Activated CD8-positive, alpha-beta memory T cell treated with anti-CD3 and anti-CD28 coated beads, Interleukin-2, amount 10 ng/mL, durations not matched to agents 7 days and 5 days (primary cell): ENCODE data around the gene PDZRN3. TPM values are rescaled to one million over a fixed set of nuclear protein-coding genes. Genes with fewer than 3 reads are reported as not detected.
"Not testable (repeated sequence)": the region's sequence is repeated elsewhere in the genome, so short reads cannot be mapped to it uniquely, and the experiment has no call there.

Experiments used
- ATAC-seq: fragments of 150-1000 bp; cut with Tn5 transposase; one replicate; pipeline ENCODE4 v1.10.0; 2021; ENCODE audit warnings: moderate library complexity
- CTCF ChIA-PET: fragments of 350-600 bp; sonication (Branson Sonifier 250); formaldehyde crosslinking; loops from one replicate; lab custom pipeline; 2021; ENCODE audit warnings: antibody characterized with exemption; lab: Charles Lee
- DNase-seq: peaks from one replicate; pipeline ENCODE4 v3.0.0-alpha.2; 2020
- H3K27ac Mint-ChIP-seq: one replicate; pipeline ENCODE4 v1.8.0; 2021; ENCODE audit warnings: mild to moderate bottlenecking, mixed read lengths
- H3K27me3 Mint-ChIP-seq: one replicate; pipeline ENCODE4 v1.8.0; 2021; ENCODE audit warnings: mixed read lengths
- H3K36me3 Mint-ChIP-seq: one replicate; pipeline ENCODE4 v1.8.0; 2021; ENCODE audit warnings: mild to moderate bottlenecking, mixed read lengths
- H3K4me1 Mint-ChIP-seq: one replicate; pipeline ENCODE4 v1.8.0; 2021; ENCODE audit warnings: mixed read lengths
- H3K4me3 Mint-ChIP-seq: one replicate; pipeline ENCODE4 v1.8.0; 2021; ENCODE audit warnings: mild to moderate bottlenecking, moderate library complexity, mixed read lengths
- H3K9me3 Mint-ChIP-seq: one replicate; pipeline ENCODE4 v1.8.0; 2022; ENCODE audit warnings: low read depth, mixed read lengths
- total RNA-seq, 2 experiments: library from RNA; stranded (reverse); gene quantifications; one replicate each; pipeline ENCODE4 v1.2.3, GENCODE V29; 2021

Gene PDZRN3
- total RNA-seq, 2 experiments from 2014 or later, result not detected

DNA sequence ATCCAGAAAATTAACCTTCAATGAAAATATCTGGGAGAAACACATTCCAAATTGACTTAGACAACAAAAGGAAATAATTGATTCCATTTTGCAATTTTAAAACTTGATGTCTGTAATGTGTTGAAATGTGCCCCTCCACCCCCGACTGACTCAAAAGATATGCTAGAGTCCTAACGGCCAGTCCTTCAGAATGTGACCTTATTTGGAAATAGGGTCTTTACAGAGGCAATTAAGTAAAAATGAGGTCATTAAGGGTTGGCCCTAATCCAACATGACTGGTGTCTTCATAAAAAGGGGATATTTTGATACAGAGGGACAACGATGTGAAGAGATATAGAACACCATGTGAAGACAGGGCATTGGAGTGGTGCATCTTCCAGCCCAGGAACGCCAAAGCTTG is 153.9 kb downstream of the PDZRN3 start:
- no peaks in the 10 kb centered on the region for H3K36me3 Mint-ChIP-seq
- ATAC-seq, result no peak
- no peak overlapping the region for H3K4me3 Mint-ChIP-seq
- no peaks in the 10 kb centered on the region for H3K9me3 Mint-ChIP-seq
- peaks cover 4% of the 10 kb centered on the region for H3K27me3 Mint-ChIP-seq
- no peak for DNase-seq
- CTCF ChIA-PET, result no interaction called here
- no peak overlapping the region for H3K27ac Mint-ChIP-seq
- H3K4me1 Mint-ChIP-seq, result peaks cover 3% of the 10 kb centered on the region

DNA sequence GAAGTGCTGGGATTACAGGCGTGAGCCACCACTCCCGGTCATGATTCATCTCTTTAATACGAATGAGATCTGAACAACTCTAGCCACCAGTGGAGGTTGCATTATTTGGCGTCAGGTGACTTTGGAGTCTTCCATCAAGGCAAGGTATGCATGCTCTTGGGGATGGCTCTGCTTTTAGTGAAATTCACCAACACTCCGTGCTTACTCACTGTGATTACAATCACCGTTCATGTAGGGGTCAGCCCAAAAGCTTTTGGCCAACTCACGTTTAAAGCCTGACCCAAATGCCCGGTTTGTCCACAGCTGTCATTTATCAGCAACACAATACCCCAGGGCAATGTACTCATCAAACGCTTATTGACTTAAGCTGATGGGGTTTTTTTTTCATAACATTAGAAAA is 155.4 kb downstream of the PDZRN3 start:
- DNase-seq (no peak), ATAC-seq (no peak)
- Mint-ChIP-seq H3K27ac (no peak overlapping the region), H3K27me3 (peaks cover 4% of the 10 kb centered on the region), H3K36me3 (no peaks in the 10 kb centered on the region), H3K4me1 (no peaks in the 10 kb centered on the region), H3K9me3 (no peaks in the 10 kb centered on the region), H3K4me3 (no peak overlapping the region)
- CTCF ChIA-PET, result no interaction called here

DNA sequence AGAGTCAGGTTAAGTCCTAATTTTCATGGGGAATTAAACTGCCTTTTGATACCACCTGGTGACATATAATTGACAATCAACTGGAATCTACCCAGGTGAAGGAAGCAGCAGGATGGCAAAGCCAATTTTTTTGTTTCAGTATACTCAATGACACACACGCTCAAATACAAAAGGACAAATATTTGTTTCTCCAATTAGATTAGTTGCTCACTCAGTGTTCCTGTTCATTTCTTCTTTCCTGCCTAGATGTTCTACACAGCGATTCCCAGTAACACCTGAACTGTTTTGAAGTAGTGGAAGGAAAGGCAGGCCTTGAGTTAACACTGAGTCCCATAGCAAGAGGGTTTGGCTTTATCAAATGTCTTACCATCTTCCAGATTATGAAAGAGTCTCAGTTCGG is 157.5 kb downstream of the PDZRN3 start:
- DNase-seq (no peak), ATAC-seq (no peak)
- no peak overlapping the region for H3K27ac Mint-ChIP-seq
- H3K4me3 Mint-ChIP-seq, result no peak overlapping the region
- no peaks in the 10 kb centered on the region for H3K36me3 Mint-ChIP-seq
- no peaks in the 10 kb centered on the region for H3K9me3 Mint-ChIP-seq
- no peaks in the 10 kb centered on the region for H3K27me3 Mint-ChIP-seq
- H3K4me1 Mint-ChIP-seq, result no peaks in the 10 kb centered on the region
- CTCF ChIA-PET, result no interaction called here

DNA sequence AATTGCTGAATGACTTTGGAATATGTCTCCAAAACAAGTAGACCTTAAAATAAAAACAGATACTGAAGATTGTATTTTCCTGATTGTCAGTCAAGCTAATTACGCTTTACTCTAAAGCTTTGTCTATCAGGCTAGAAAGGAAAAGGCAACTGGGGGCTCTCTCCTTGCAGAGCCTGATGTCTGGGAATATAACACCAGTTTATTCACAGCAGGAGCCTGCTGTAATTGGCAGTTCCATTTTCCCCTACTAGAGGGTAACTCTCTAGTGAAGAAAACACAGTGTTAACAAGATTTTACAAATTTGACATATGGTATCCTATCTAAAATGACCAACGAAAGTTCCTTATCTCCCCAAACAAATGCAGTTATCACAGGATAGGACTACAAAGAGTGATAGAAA is 158.8 kb downstream of the PDZRN3 start:
- H3K4me1 Mint-ChIP-seq, result no peaks in the 10 kb centered on the region
- no peaks in the 10 kb centered on the region for H3K27me3 Mint-ChIP-seq
- no peaks in the 10 kb centered on the region for H3K9me3 Mint-ChIP-seq
- no peak overlapping the region for H3K4me3 Mint-ChIP-seq
- ATAC-seq (no peak), DNase-seq (no peak)
- no peaks in the 10 kb centered on the region for H3K36me3 Mint-ChIP-seq
- H3K27ac Mint-ChIP-seq, result no peak overlapping the region
- CTCF ChIA-PET, result no interaction called here

DNA sequence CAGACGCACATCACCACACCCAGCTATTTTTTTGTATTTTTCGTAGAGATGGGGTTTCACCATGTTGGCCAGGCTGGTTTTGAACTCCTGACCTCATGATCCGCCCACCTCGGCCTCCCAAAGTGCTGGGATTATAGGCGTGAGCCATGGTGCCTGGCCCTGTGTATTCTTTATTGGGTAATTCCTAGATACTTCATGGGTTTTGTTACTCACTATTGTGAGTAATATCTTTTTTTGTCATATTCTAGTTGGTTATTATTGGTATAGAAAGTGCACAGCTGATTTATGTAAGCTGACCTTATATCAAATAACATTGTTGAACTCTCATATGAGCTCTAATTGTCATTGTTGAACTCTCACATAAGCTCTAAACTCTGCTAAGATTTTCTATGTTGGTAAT is 160.6 kb downstream of the PDZRN3 start:
- H3K4me1 Mint-ChIP-seq, H3K36me3 Mint-ChIP-seq, H3K4me3 Mint-ChIP-seq, H3K9me3 Mint-ChIP-seq, H3K27me3 Mint-ChIP-seq, CTCF ChIA-PET, ATAC-seq, H3K27ac Mint-ChIP-seq, DNase-seq: not testable (repeated sequence)

DNA sequence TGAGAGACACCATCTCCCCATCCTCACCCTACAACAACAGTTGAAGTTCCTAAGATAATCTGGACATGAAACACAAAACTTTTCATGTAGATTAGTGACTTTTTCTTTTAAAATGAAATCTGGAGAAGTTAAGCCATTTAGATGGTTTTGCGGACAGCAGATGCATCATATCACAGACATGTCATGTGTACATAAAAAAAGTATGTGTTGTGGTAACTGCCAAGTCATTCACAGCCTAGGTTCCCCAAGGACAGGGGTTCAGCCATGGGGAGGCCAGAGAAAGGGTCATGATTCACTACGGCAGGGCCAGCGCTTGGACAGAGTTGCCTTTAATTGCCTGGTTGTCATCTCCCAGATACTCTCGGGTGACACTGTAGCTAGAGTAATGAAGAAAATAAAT is 163.2 kb downstream of the PDZRN3 start:
- Mint-ChIP-seq H3K36me3 (no peaks in the 10 kb centered on the region), H3K27ac (no peak overlapping the region), H3K27me3 (no peaks in the 10 kb centered on the region), H3K9me3 (no peaks in the 10 kb centered on the region), H3K4me1 (no peaks in the 10 kb centered on the region), H3K4me3 (no peak overlapping the region)
- CTCF ChIA-PET, result no interaction called here
- ATAC-seq, result no peak
- DNase-seq, result no peak

DNA sequence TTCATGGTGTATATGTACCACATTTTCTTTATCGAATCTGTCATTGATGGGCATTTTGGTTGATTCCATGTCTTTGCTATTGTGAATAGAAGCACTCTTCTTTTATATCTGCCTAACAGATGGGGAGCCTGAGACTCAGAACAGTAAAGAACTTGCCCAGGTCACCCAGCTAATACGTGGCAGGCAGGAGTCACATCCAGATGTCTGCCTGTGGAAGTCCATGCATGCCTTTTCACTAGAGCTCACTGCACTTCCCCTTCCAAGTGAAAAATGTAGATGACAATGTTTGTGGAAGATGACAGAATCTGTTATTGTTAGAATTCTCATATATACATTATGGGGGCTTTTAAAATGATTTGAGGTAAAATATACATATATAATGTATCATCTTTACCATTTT is 165.0 kb downstream of the PDZRN3 start:
- no peak overlapping the region for H3K4me3 Mint-ChIP-seq
- no peaks in the 10 kb centered on the region for H3K36me3 Mint-ChIP-seq
- ATAC-seq, result no peak
- CTCF ChIA-PET, result no interaction called here
- H3K4me1 Mint-ChIP-seq, result no peaks in the 10 kb centered on the region
- no peaks in the 10 kb centered on the region for H3K27me3 Mint-ChIP-seq
- DNase-seq, result no peak
- H3K27ac Mint-ChIP-seq, result no peak overlapping the region
- no peaks in the 10 kb centered on the region for H3K9me3 Mint-ChIP-seq

DNA sequence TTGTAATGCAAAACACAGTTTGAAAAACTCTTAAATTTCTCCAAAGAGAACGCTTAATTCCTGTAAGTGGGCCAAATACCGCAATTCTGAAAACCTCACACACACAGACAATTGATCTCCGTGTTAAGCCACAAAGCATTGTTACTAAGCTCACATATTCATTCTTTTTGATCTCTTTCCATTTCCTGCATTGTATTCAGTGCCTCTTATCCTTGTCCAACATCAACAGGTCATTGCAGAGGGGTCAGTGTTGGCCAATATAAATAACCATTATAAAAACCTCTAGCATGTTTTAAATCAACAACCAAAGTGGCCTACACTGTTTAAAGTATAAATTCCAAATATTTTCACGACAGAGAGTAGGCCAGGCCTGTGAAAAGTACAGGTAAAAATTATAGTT is 171.1 kb downstream of the PDZRN3 start:
- no peaks in the 10 kb centered on the region for H3K4me1 Mint-ChIP-seq
- DNase-seq (no peak), ATAC-seq (no peak)
- H3K27me3 Mint-ChIP-seq, result no peaks in the 10 kb centered on the region
- no peak overlapping the region for H3K4me3 Mint-ChIP-seq
- no peaks in the 10 kb centered on the region for H3K9me3 Mint-ChIP-seq
- no peak overlapping the region for H3K27ac Mint-ChIP-seq
- no peaks in the 10 kb centered on the region for H3K36me3 Mint-ChIP-seq
- CTCF ChIA-PET, result no interaction called here

DNA sequence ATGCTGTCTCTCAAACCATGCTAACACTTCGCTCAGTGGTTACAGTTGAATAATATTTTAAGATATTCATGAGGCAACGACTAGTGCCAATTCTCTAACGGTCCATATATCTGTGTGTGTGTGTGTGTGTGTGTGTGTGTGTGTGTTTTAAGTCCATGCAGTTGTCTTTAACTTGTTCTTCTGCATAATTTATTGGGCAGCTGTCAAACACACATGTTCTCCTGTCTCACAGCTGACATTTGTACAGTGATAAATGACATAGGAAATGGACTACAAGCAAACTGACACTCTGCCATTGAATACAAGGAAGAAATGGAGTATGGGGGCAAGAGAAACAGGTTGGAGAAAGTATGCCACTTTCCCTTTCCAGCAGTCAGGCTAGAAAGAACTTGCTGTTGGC is 172.0 kb downstream of the PDZRN3 start:
- no peaks in the 10 kb centered on the region for H3K36me3 Mint-ChIP-seq
- CTCF ChIA-PET, result no interaction called here
- H3K4me1 Mint-ChIP-seq, result no peaks in the 10 kb centered on the region
- ATAC-seq, result no peak
- H3K27me3 Mint-ChIP-seq, result no peaks in the 10 kb centered on the region
- no peaks in the 10 kb centered on the region for H3K9me3 Mint-ChIP-seq
- no peak overlapping the region for H3K27ac Mint-ChIP-seq
- H3K4me3 Mint-ChIP-seq, result no peak overlapping the region
- no peak for DNase-seq

DNA sequence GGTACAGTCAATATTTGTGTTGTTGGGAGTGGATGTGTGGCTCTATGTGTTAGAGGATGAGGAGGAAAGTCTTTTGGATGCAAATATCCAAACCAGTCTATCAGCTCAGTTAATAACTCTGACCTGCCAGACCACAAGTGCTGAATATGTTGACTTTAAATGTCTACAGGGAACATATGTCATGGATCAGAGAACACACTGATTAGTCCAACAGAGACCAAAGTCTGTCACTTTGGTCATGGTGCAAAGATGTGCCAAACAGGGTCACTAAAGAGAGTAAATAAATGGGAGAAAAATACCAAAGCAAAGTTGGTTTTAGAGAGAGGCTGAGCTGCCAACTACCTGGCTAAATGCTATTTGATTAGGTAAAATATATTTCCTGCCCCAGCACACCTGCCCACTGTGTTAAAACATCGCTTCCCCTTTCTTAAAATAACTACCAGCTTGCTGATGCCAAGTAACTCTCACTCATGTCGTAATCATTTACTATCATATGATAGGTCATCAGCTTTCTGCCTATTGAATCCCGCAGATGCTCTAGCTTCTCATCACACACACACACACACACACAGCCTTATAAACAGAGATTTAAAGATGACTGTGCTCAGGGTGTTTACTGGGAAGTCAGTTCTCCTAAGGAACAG is 173.3 kb downstream of the PDZRN3 start:
- H3K36me3 Mint-ChIP-seq, result no peaks in the 10 kb centered on the region
- DNase-seq, result no peak
- H3K27ac Mint-ChIP-seq, result no peak overlapping the region
- no peaks in the 10 kb centered on the region for H3K27me3 Mint-ChIP-seq
- no peak for ATAC-seq
- no peaks in the 10 kb centered on the region for H3K9me3 Mint-ChIP-seq
- no peaks in the 10 kb centered on the region for H3K4me1 Mint-ChIP-seq
- H3K4me3 Mint-ChIP-seq, result no peak overlapping the region
- CTCF ChIA-PET, result no interaction called here

DNA sequence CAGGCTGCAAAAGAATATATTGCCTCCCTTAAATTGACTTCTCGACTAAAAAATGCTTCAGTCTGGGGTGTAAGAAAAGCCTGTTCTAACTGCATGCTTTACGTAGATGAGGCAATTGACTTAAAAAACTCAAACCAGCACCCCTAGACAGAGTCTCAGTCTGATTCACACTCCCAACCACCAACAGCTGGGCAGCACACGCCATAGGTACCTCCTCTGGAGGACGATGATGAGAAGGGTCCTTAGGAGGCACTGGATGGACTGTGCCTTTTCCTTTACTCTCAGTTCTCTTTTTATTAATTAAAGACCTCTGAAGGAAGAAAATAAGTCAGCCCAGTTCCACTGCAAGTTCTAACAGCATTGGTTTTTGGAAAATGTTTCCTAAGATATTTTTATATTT is 175.0 kb downstream of the PDZRN3 start:
- CTCF ChIA-PET, result no interaction called here
- no peak overlapping the region for H3K27ac Mint-ChIP-seq
- no peaks in the 10 kb centered on the region for H3K9me3 Mint-ChIP-seq
- H3K4me1 Mint-ChIP-seq, result no peaks in the 10 kb centered on the region
- H3K27me3 Mint-ChIP-seq, result no peaks in the 10 kb centered on the region
- no peak overlapping the region for H3K4me3 Mint-ChIP-seq
- DNase-seq (no peak), ATAC-seq (no peak)
- H3K36me3 Mint-ChIP-seq, result no peaks in the 10 kb centered on the region

DNA sequence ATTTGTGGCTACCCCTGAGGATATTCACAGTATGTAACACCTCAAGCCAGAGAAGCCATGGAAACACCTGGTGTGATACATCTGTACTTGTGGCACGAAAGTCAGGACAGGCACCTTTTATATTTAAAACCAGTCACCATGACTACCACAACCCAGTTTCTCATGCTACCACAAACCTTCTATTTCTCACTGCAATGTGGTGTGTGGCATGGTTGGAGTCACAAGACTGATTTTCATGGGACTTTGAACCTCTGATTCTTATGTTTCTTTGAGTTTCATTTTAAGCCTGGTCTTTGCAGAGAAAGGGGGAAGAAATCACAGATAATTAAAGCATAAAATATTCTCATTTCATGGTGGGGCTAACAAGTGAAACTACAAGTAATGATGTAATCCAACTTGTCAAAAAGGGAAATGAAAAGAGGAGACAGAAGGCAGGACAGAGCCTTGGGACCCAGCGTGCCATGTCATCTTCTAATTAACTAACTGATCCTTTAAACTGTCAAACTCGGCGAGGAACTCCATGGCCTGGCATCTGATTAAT is 175.9 kb downstream of the PDZRN3 start:
- H3K27me3 Mint-ChIP-seq, result no peaks in the 10 kb centered on the region
- H3K27ac Mint-ChIP-seq, result no peak overlapping the region
- DNase-seq (no peak), ATAC-seq (no peak)
- CTCF ChIA-PET, result no interaction called here
- H3K36me3 Mint-ChIP-seq, result no peaks in the 10 kb centered on the region
- no peaks in the 10 kb centered on the region for H3K4me1 Mint-ChIP-seq
- no peaks in the 10 kb centered on the region for H3K9me3 Mint-ChIP-seq
- no peak overlapping the region for H3K4me3 Mint-ChIP-seq

DNA sequence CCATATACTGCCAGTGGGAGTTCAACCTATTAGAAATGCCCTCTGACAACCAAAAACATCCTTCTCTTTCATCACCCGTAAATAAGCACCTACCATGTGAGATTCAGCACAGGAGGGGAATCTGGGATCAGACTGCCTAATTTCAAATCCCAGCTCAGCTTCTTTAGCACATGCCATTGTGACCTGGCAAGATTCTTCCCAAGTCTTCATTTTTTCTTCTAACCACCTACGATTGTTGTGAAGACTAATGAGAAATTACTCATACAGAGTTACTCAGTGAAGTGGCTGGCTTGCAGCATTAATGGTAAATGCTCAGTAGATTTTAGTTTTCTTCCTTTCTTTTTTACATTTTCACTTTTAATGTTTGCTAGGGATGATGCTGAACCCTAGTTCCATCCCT is 176.7 kb downstream of the PDZRN3 start:
- ATAC-seq (no peak), DNase-seq (no peak)
- H3K27me3 Mint-ChIP-seq, result no peaks in the 10 kb centered on the region
- H3K4me1 Mint-ChIP-seq, result no peaks in the 10 kb centered on the region
- no peak overlapping the region for H3K4me3 Mint-ChIP-seq
- H3K9me3 Mint-ChIP-seq, result no peaks in the 10 kb centered on the region
- no peaks in the 10 kb centered on the region for H3K36me3 Mint-ChIP-seq
- CTCF ChIA-PET, result no interaction called here
- H3K27ac Mint-ChIP-seq, result no peak overlapping the region

DNA sequence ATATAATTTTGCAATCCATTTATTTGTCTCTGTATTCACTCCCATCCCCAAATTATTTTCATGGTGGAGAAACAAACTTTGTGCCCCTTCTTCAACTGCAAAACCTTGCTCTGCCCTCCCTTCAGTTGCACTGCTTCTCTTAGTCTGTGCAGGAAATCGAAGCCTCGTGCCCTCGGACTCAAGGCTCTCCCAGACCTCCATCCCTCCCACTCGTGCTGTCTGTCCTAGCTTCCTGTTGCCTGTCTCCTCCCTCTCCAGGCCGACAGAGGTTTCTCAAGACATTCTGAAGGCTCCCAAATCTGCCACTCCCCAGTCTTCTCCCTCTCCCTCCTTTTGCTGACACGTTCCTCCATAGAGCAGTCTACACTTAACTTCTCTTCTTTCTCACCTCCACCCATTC is 177.6 kb downstream of the PDZRN3 start:
- ATAC-seq, result no peak
- CTCF ChIA-PET, result no interaction called here

More for the DNA sequence above, 177.6 kb downstream of the PDZRN3 start:
- H3K27ac Mint-ChIP-seq, result no peak overlapping the region
- no peak overlapping the region for H3K4me3 Mint-ChIP-seq
- H3K27me3 Mint-ChIP-seq, result no peaks in the 10 kb centered on the region
- no peak for DNase-seq
- H3K9me3 Mint-ChIP-seq, result no peaks in the 10 kb centered on the region
- H3K36me3 Mint-ChIP-seq, result no peaks in the 10 kb centered on the region
- H3K4me1 Mint-ChIP-seq, result no peaks in the 10 kb centered on the region
